ENCODE measurements around the gene PRTN3.
"Not testable (repeated sequence)": the region's sequence is repeated elsewhere in the genome, so short reads cannot be mapped to it uniquely, and the experiment has no call there.

DNA sequence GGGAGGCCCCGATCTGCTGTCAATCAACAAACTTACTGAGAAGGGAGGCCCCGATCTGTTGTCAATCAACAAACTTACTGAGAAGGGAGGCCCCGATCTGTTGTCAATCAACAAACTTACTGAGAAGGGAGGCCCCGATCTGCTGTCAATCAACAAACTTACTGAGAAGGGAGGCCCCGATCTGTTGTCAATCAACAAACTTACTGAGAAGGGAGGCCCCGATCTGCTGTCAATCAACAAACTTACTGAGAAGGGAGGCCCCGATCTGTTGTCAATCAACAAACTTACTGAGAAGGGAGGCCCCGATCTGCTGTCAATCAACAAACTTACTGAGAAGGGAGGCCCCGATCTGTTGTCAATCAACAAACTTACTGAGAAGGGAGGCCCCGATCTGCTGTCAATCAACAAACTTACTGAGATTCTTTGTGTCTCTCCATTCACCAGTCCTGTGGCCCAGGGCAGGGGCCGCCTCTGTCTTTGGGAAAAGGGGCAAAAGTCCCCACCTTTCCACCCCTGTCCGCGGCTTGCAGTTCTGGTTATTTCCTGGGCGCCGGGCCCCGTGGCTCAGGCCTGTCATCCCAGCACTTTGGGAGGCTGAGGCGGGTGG lies 12.9 kb downstream of the PRTN3 start:
- TF ChIP-seq CTCF (conservative IDR thresholded peaks at IDR 0.05; ENCODE audit: low read depth, low read length); MXI1 (IDR thresholded peaks at IDR 0.05; ENCODE audit: borderline replicate concordance, low read depth, low read length); RFX5 (IDR thresholded peaks at IDR 0.05; ENCODE audit: low read depth, low read length); POLR2A (IDR thresholded peaks at IDR 0.05; ENCODE audit: low read depth, low read length); CEBPB (IDR thresholded peaks at IDR 0.05; ENCODE audit: low read depth, low read length); SMC3 (IDR thresholded peaks at IDR 0.05; ENCODE audit: low read depth, low read length); FOS (IDR thresholded peaks at IDR 0.05; ENCODE audit: low read depth, low read length); CHD1 (IDR thresholded peaks at IDR 0.05; ENCODE audit: low read depth, low read length); RAD21 (IDR thresholded peaks at IDR 0.05; ENCODE audit: low read length): not testable (repeated sequence)
- TF ChIP-seq, protein P1, sequence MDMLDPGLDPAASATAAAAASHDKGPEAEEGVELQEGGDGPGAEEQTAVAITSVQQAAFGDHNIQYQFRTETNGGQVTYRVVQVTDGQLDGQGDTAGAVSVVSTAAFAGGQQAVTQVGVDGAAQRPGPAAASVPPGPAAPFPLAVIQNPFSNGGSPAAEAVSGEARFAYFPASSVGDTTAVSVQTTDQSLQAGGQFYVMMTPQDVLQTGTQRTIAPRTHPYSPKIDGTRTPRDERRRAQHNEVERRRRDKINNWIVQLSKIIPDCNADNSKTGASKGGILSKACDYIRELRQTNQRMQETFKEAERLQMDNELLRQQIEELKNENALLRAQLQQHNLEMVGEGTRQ (IDR thresholded peaks at IDR 0.05; ENCODE audit: low read depth, low read length) = not testable (repeated sequence)
